ENCODE measurements around the gene ACVR1. TPM values are rescaled to one million over a fixed set of nuclear protein-coding genes. Genes with fewer than 3 reads are reported as not detected.

Gene ACVR1
- total RNA-seq, 1 experiment from 2014 or later: 27.6 TPM

GRCh38 chr2:157876786-157877138 is 632 bp upstream of the ACVR1 start:
- ATAC-seq (no peak; the same call in 1 of the 2 replicates), DNase-seq (ENCODE audit: low read depth, low spot score) (no peak)
- POLR2A ChIA-PET: interaction anchor here (0.5 to 0.8 kb wide), 2 partner anchors 581 to 616 kb away, joined by 3 to 5 read pairs; no protein-coding TSS in a partner anchor
- Histone ChIP-seq H3K36me3 (ENCODE audit: control insufficient read depth, insufficient read depth, low read length) (no peaks in the 10 kb centered on the region; the same call in 1 of the 2 replicates), H3K27ac (ENCODE audit: low read length) (peak overlapping the region; percentile 81), H3K9me3 (ENCODE audit: control insufficient read depth, insufficient read depth, low read depth, low read length) (no peaks in the 10 kb centered on the region), H3K4me3 (ENCODE audit: low read depth in 2 of 2, low read length in 2 of 2) (peak overlapping the region; percentile 63 to 78), H3K27me3 (ENCODE audit: control insufficient read depth, insufficient read depth, low read length) (no peaks in the 10 kb centered on the region), H3K4me1 (ENCODE audit: control insufficient read depth, insufficient read depth, low read length) (peaks cover 22% of the 10 kb centered on the region)
- no TSS peak for BruUV-seq (replicated peaks)
- TF ChIP-seq, protein P1, sequence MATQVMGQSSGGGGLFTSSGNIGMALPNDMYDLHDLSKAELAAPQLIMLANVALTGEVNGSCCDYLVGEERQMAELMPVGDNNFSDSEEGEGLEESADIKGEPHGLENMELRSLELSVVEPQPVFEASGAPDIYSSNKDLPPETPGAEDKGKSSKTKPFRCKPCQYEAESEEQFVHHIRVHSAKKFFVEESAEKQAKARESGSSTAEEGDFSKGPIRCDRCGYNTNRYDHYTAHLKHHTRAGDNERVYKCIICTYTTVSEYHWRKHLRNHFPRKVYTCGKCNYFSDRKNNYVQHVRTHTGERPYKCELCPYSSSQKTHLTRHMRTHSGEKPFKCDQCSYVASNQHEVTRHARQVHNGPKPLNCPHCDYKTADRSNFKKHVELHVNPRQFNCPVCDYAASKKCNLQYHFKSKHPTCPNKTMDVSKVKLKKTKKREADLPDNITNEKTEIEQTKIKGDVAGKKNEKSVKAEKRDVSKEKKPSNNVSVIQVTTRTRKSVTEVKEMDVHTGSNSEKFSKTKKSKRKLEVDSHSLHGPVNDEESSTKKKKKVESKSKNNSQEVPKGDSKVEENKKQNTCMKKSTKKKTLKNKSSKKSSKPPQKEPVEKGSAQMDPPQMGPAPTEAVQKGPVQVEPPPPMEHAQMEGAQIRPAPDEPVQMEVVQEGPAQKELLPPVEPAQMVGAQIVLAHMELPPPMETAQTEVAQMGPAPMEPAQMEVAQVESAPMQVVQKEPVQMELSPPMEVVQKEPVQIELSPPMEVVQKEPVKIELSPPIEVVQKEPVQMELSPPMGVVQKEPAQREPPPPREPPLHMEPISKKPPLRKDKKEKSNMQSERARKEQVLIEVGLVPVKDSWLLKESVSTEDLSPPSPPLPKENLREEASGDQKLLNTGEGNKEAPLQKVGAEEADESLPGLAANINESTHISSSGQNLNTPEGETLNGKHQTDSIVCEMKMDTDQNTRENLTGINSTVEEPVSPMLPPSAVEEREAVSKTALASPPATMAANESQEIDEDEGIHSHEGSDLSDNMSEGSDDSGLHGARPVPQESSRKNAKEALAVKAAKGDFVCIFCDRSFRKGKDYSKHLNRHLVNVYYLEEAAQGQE (IDR thresholded peaks at IDR 0.05; ENCODE audit: insufficient read depth in 1 of 2, low read depth in 2 of 2, low read length in 1 of 2): 0 out of 4 replicates have a peak, but pooled peaks of 1 of the 2 experiments have one; percentile 7
- TF ChIP-seq SIN3A (IDR thresholded peaks at IDR 0.05; ENCODE audit: borderline replicate concordance, insufficient read depth, low read depth, low read length): no peak
- intact Hi-C loops (cut with micrococcal nuclease; ENCODE audit: unreplicated experiment): loop anchor here (10.0 kb wide), 1 partner anchor 92 kb away; no protein-coding TSS in a partner anchor
- in situ Hi-C loops (cut with HindIII; ENCODE audit: low pct_unique_long_range_greater_than_20kb, low sequenced_read_pairs): no loop called here
- CTCF ChIA-PET: interaction anchor here (0.6 to 1.0 kb wide), 2 partner anchors 15 to 46 kb away, joined by 3 to 4 read pairs; no protein-coding TSS in a partner anchor

DNA sequence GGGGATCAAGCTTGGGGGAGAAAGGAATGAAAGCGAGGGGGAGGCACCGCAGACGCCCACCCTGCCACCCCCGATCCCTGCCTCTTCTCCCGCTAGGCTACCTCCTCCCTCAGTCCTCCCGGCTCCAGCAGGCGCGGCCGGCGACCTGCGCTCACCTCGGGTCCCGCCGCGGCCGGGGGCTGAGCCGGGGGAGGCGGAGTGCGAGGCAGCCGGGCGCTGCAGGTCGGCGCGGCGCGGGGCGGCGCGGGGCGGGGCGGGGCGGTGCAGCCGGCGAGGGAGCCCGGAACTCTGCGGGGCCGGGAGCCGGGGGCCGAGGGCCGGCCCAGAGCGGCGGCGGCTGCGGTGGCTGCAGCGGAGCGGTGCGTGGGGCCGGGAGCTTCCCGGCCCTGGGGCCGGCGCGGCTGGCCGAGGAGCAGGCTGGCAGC is 477 bp downstream of the ACVR1 start:
- ATAC-seq: peak; percentile 84
- ChIA-PET POLR2A (no interaction called here), CTCF (interaction anchor here (0.6 to 1.0 kb wide), 2 partner anchors 16 to 614 kb away, joined by 3 to 5 read pairs; no protein-coding TSS in a partner anchor)
- TF ChIP-seq CTCF (IDR thresholded peaks at IDR 0.05) (no peak), POLR2AphosphoS5 (IDR thresholded peaks at IDR 0.05; ENCODE audit: low read depth, low read length) (no peak), SIN3A (IDR thresholded peaks at IDR 0.05; ENCODE audit: borderline replicate concordance, insufficient read depth, low read depth, low read length) (no peak), TCF7L2 (IDR thresholded peaks at IDR 0.05; ENCODE audit: low read depth, low read length) (no peak)
- TF ChIP-seq, protein P1 (IDR thresholded peaks at IDR 0.05; ENCODE audit: insufficient read depth in 1 of 2, low read depth in 2 of 2, low read length in 1 of 2): no peak
- H3K9me3 ChIP-seq (ENCODE audit: control insufficient read depth, insufficient read depth, low read depth, low read length): no peaks in the 10 kb centered on the region
- in situ Hi-C loops (cut with HindIII; ENCODE audit: low pct_unique_long_range_greater_than_20kb, low sequenced_read_pairs): no loop called here
- H3K4me3 ChIP-seq (ENCODE audit: low read depth in 2 of 2, low read length in 2 of 2): peak overlapping the region; percentile 63 to 91
- H3K27ac ChIP-seq (ENCODE audit: low read length): peak overlapping the region; percentile 82
- peaks cover 22% of the 10 kb centered on the region for H3K4me1 ChIP-seq (ENCODE audit: control insufficient read depth, insufficient read depth, low read length)
- H3K36me3 ChIP-seq (ENCODE audit: control insufficient read depth, insufficient read depth, low read length): no peaks in the 10 kb centered on the region; the same call in 1 of the 2 replicates
- no peaks in the 10 kb centered on the region for H3K27me3 ChIP-seq (ENCODE audit: control insufficient read depth, insufficient read depth, low read length)
- BruUV-seq (replicated peaks): no TSS peak
- no peak for DNase-seq (ENCODE audit: low read depth, low spot score)
- intact Hi-C loops (cut with micrococcal nuclease; ENCODE audit: unreplicated experiment): loop anchor here (10.0 kb wide), 1 partner anchor 91 kb away; no protein-coding TSS in a partner anchor

Measured in Panc1 (cell line).